NCI-H1417 treated with DMSO at 0.1 percent for 48 hours (cell line): ENCODE results near the gene ENC1.
A peak's percentile ranks its signal among the peaks of the same experiment; 100 is the strongest.
"Not testable (repeated sequence)": the region's sequence is repeated elsewhere in the genome, so short reads cannot be mapped to it uniquely, and the experiment has no call there.

ENCODE experiments used
- DNase-seq: peaks from one replicate; lab custom pipeline; 2025; lab: John Stamatoyannopoulos, UW

ENC1 gene

GRCh38 chr5:74640450-74640953, at the start of gene ENC1:
ENC1 (minus strand) TSS chr5:74640728; CDS start chr5:74636485, 4,243 bp downstream.
- DNase-seq = peak; percentile 34

- no peak for DNase-seq
Observed at GRCh38 chr5:74686962-74687751, 46.6 kb upstream of the ENC1 start.

GRCh38 chr5:74685979-74686631, 45.6 kb upstream of the ENC1 start:
- DNase-seq = no peak

GRCh38 chr5:74684900-74685851, 44.6 kb upstream of the ENC1 start, which contains the start of gene HEXB:
HEXB (plus strand) TSS chr5:74685233; CDS start chr5:74685261, 28 bp downstream.
- no peak for DNase-seq

- no peak for DNase-seq
Observed at GRCh38 chr5:74679966-74680365, 39.4 kb upstream of the ENC1 start.

GRCh38 chr5:74679300-74679699, 38.8 kb upstream of the ENC1 start:
- DNase-seq = not testable (repeated sequence)

- not testable (repeated sequence) for DNase-seq
Observed at GRCh38 chr5:74678123-74678522, 37.6 kb upstream of the ENC1 start.

- not testable (repeated sequence) for DNase-seq
Observed at GRCh38 chr5:74676466-74676865, 35.9 kb upstream of the ENC1 start.

- DNase-seq = no peak
Observed at GRCh38 chr5:74673011-74673790, 32.7 kb upstream of the ENC1 start.

- DNase-seq = no peak
Observed at GRCh38 chr5:74672215-74672877, 31.8 kb upstream of the ENC1 start.

- DNase-seq = no peak
Observed at GRCh38 chr5:74670396-74671038, 30.0 kb upstream of the ENC1 start.

- no peak for DNase-seq
Observed at GRCh38 chr5:74669821-74670220, 29.3 kb upstream of the ENC1 start.

- no peak for DNase-seq
Observed at GRCh38 chr5:74667396-74667795, 26.9 kb upstream of the ENC1 start.

GRCh38 chr5:74665816-74666215, 25.3 kb upstream of the ENC1 start:
- peak; percentile 43 for DNase-seq

GRCh38 chr5:74665273-74665672, 24.7 kb upstream of the ENC1 start:
- no peak for DNase-seq

- DNase-seq = no peak
Observed at GRCh38 chr5:74664551-74664950, 24.0 kb upstream of the ENC1 start.

GRCh38 chr5:74660873-74661272, 20.3 kb upstream of the ENC1 start:
- DNase-seq = no peak

- DNase-seq = no peak
Observed at GRCh38 chr5:74660140-74660539, 19.6 kb upstream of the ENC1 start.

GRCh38 chr5:74659172-74659571, 18.6 kb upstream of the ENC1 start:
- DNase-seq = no peak

GRCh38 chr5:74657165-74657564, 16.6 kb upstream of the ENC1 start:
- DNase-seq = no peak
